ENCODE data around the gene MSS51. TPM values are rescaled to one million over a fixed set of nuclear protein-coding genes. Genes with fewer than 3 reads are reported as not detected.

MSS51 gene
- polyA plus RNA-seq (ENCODE audit: insufficient read length in 3 of 3) = 1 to 10 TPM; 1.7 to 1.8 (median 1.8) TPM

DNA sequence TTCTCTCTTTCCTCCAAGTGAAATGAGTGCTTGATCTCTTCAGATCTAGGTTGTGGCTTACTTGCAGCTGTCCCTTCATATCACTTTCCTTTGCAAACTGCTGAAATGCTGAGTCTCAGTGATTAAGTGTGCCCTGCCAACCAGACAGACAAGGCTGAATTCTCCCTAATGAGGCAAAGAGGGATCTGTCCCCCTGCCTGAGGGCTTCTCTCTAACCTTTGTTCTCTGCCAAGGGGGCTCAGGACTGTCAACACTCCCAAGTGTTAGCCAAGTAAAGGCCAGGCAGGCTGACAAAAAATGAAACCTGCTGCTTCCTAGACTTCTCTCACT, at the start of gene MSS51:
Gene MSS51, minus strand, starts transcription at position 24 of the 330 bp plus-strand sequence. CDS start 5,277 bp downstream, outside the sequence.
- no peak for DNase-seq (ENCODE audit: low read depth in 3 of 3, low spot score in 2 of 3)

DNA sequence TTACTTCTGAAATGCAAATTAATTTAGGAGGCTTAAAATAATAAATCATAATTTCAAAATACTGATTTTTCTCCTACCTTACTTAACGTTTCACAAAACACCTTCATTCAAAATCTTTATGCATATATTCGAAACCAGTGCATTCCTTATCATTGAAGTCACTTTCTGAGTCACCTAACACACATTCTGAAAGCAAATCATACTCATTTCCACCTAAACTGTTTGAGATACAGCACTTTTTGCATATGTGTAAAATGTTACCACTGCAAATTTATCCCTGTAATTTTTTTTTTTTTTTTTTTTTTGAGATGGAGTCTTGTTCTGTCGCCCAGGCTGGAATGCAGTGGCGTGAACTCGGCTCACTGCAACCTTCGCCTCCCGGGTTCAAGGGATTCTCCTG, 46.8 kb upstream of the MSS51 start:
- no peak for DNase-seq (ENCODE audit: low read depth in 3 of 3, low spot score in 2 of 3)

DNA sequence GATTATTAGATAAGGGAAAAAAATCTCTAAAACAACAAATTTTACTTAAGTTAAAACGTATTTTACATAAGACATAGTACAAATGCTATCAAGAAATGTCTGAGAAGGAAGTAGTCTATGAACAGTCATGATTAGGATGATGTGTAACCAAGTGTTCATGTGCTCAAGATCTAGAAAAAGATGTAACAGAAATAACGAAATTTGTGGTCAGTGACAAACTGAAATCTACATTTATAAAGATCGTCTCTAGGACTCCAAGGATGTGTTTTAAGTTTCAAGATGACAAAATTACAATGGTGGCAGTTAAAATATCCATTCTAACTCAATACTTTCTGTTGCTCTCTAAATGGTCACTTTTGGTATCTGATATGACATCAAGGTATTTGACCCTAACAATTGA, 45.3 kb upstream of the MSS51 start:
- DNase-seq (ENCODE audit: low read depth in 3 of 3, low spot score in 2 of 3) = no peak

DNA sequence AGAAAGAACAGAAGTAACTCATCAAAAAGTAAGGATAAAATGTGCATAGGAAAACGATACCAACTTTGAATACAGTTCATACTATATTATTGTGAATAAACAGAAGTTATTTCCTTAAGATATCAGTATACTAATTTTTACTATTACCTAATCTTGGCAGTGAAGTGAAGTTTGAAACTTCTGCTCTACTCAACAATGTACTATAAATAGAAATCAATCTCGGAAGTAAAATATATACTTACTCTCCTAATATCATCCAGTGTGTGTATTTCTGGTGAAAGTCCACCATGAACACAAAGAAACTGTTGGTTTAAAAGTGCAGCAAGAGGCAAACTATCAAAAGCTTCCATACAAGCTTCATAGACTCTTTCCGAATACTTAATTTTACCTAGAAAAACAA, 37.9 kb upstream of the MSS51 start:
- no peak for DNase-seq (ENCODE audit: low read depth in 3 of 3, low spot score in 2 of 3)

DNA sequence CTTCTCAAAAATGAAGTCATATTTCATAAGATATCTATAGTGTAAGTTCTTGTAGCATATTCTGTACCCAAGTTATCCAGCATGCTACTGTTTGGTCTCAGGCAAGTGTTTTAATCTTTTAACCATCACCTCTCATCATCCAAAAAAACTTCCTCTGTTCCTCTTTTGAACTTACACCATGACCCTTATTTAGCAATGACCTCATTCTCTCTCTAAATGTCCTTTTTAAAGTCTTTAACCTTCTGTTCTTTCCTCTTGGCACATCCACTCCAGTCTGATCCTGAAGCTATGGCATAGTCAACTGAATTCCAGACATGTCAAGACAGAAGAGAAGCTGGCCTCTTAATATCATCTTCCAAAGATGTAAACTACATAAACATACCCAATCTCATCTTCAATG, 36.2 kb upstream of the MSS51 start:
- no peak for DNase-seq (ENCODE audit: low read depth in 3 of 3, low spot score in 2 of 3)

DNA sequence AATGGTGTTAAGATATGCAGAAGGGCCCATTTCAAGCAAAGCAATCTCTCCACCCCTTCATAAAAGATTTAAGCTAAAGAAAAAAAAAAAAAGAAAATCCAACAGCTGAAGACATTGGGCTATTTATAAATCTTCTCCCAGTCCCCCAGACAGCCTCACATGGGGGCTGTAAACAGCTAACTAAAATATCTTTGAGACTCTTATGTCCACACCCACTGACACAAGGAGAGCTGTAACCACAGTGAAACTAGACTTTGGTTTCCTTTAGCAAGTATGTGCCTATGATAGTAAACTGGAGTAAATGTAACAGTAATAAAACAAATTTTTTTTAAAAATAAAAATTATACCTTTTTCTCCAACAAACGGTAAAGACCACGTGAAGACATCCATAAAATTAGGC, 33.8 kb upstream of the MSS51 start:
- no peak for DNase-seq (ENCODE audit: low read depth in 3 of 3, low spot score in 2 of 3)

DNA sequence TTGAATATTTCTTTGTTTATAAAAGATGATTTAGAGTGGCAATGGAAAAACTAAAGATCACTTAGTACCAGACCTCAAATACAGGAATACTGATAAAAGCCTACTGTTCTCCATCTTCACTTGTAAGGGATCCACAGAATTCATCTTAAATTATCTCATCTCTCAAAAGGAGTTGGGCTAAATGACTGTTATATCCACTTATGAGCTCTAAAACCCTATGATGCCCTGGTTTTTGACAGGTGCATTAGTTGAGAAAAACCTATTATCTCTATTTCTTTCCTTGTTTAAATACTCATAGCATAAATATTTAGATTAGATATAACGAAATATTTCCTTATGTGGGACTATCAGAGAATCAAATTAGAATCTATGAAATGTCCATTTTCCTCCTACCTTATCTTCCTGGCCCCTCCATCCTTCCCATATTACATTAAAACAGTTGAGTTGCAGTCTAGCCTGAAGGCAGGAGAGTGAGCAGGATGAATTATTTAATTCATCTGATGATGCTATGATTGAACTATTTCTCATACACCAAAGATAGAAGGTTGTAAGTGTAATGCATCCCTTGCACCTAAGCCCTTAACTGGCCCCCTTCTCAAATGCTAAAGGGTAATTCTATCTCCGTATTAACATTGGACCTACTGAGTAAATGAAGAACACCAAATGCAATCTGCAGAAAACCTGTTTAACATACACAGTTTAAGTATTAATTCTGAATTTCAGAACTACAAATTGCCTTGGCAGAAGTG, 32.8 kb upstream of the MSS51 start:
- DNase-seq (ENCODE audit: low read depth in 3 of 3, low spot score in 2 of 3) = no peak

DNA sequence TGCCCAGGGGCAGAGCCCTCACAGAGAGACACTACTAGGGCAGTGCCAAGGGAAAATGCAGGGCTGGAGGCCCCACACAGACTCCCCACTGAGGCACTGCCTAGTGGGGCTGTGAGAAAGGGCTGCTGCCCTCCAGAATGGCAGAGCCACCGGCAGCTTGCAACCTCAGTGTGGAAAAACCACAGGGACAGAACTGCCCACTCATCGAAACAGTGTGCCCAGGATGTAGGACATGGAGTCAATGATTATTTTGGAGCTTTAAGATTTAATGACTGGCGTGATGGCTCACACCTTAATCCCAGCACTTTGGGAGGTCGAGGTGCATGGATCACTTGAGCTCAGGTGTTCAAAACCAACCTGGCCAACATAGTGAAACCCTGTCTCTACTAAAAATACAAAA, 27.5 kb upstream of the MSS51 start:
- DNase-seq (ENCODE audit: low read depth in 3 of 3, low spot score in 2 of 3) = no peak

DNA sequence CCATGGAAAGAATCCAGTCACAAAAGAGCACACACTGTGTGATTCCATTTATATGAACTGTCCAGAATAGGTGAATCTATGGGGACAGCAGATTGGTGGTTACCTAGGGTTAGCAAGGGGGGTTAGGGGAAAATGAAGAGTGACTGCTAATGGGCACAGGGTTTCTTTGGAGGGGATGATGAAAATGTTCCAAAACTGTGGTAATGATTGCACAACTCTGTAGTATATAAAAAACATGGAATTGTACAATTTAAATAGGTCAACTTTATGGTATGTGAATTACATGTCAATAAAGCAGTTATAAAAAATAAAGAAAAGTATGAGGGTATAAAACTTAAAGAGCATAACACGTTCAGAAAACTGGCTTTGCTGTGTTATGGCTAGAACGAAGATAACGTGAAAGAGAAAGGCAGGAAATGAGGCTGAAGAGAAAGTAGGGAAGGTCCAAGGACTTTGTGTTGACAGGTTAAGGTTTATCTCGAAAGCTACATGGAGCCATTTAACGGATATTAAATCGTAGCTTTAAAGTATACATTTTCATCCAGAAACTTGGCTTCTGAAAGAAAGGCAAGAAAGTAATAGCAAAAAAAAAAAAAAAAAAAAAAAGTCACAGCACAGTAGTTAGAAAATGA, 26.4 kb upstream of the MSS51 start:
- no peak for DNase-seq (ENCODE audit: low read depth in 3 of 3, low spot score in 2 of 3)

DNA sequence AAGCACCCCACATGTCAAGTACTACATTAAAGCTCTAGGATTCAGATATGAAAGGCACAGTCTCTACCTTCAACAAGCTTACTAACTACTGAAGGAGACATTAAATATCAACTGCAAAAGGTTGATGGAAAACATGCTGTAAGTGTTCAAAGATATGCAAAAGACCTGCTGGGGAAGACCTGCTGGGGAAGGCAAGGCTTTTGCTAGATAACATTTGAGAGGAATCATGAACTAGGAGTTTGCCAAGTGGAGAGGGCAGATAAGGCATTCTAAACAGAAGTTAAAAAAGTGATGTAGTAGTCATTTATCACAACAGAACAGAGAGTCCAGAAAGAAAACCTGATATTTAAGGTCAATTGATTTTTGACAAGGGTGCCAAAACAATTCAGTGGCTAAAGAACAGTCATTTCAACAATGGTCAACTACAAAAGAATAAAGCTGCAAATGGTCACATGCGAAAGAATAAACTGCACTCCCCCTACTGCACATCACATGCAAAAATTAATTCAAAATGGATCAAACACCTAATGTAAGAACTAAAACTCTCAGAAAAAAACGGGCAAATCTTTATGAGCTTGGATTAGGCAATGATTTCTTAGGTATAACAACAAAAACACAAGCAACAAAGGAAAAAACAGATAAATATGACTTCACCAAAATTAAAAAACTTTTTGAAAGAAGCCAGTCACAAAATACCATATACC, 23.0 kb upstream of the MSS51 start:
- DNase-seq (ENCODE audit: low read depth in 3 of 3, low spot score in 2 of 3) = no peak

DNA sequence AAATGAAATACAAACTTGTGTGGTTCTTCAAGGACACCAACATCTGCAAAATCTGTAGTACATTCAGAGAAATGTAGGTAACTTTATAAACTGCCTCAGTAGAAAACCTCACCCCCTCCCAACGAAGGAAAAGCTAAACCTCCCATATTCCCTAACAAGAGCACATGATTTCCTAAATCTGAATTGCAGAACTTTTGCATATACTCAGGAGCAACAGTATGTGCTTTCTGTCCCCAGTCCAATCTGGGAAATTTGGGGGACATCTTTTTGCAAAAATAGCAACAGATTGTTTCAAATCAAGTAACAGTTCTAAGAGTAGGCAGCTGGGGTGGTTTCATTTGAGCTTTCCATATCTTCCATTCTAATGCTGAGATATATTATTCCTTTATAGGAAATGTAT, 15.8 kb upstream of the MSS51 start:
- no peak for DNase-seq (ENCODE audit: low read depth in 3 of 3, low spot score in 2 of 3)

DNA sequence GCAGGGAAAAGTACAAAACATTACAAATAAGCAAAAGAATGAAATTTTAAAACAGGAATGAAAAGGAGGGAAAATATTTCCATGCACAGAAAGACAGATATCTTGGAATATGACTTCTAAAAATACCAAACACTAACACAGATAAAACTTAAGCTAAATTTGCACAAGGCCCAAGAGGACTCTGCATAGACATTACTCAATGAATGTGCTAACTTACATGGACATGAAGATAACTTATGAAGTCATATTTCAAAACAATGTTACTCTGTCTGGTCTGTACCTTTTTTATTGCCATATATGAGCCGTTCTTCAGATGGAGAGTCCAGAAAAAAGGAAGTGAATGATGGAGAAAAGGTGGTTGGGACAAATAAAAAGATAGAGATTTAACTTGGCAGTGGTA, 15.0 kb upstream of the MSS51 start:
- no peak for DNase-seq (ENCODE audit: low read depth in 3 of 3, low spot score in 2 of 3)

DNA sequence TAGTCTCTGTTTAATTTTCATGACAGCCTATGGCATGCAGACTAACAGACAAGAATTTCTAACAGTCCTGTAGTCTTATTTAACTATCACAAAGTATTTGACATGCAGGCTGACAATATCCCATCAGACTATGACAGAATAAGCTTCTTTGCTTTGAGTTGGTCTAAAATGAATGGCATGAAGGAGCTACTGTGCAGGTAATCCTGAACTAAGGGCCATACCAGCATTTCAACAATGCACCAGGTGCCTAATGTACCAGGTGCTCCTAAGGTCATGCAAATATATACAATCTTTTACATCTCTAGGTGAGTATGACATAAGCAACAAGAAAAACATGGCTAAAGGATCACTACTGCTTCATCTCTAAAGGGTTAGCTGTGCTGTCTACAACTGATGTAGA, 13.6 kb upstream of the MSS51 start:
- no peak for DNase-seq (ENCODE audit: low read depth in 3 of 3, low spot score in 2 of 3)

DNA sequence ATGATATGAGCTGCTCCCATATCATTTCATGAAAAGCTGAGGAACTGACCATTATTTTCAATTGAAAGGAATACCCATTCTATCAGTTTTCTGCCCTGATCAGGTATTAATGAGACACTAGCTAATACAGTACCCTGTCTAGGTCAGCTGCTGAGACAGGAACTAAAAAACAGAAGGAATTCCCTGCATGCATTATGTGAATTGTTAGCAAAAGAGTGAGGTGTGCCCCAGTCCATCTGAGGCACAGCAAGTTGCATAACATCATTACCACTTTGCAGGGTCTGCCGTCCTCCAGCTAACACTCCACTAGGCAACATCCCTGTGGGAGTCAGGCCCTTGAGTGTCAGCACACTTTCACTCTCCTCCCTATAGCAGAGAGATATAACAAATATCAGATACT, 11.1 kb upstream of the MSS51 start:
- no peak for DNase-seq (ENCODE audit: low read depth in 3 of 3, low spot score in 2 of 3)

DNA sequence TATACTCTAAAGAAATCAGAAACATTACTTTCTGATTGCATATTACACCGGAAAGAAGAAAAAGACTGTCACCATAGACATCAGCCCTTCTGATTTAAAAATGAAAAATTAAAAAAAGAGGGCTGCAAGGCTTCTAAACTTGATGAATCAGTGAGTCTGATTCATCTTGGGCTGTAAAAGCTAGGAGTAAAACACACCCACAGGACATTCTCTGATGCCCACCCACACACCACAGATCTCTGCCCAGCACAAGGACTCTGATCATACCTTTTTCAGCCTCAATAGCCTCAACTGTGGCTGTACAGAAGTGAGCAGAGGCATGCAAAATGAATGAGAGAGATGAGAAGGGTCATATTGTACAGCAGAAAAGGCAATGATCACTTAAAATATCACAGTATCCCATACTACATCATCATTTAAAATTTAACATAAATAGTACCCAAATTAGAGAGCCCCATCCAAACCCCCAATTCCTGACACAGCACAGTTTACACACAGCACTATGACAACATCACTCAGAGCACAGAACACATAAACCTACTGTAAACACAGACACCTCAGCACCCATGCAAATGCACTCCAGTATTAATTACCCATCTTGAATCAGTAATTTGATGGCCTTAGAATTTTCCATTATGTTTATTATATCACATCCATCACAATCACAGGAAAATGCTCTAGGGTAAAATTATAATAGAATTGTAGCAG, 6.4 kb upstream of the MSS51 start:
- no peak for DNase-seq (ENCODE audit: low read depth in 3 of 3, low spot score in 2 of 3)

DNA sequence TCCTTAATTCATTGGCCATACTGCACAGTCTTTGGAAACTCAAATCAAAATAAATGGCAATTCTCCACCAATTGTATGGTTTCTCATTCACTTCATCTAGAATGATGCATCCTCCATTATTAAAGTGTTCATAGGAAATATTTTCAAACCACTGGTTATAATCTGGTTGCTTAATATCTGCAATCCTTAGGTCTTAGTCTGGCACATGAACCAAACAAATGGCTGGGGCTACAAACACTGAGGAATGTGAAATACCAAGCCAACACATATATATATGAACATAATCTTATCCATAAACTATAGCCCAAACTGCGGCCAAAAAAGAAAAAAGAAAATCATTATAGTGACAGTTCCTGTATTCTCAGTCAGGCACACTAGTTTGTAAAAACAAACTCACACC, 5.7 kb upstream of the MSS51 start:
- no peak for DNase-seq (ENCODE audit: low read depth in 3 of 3, low spot score in 2 of 3)

DNA sequence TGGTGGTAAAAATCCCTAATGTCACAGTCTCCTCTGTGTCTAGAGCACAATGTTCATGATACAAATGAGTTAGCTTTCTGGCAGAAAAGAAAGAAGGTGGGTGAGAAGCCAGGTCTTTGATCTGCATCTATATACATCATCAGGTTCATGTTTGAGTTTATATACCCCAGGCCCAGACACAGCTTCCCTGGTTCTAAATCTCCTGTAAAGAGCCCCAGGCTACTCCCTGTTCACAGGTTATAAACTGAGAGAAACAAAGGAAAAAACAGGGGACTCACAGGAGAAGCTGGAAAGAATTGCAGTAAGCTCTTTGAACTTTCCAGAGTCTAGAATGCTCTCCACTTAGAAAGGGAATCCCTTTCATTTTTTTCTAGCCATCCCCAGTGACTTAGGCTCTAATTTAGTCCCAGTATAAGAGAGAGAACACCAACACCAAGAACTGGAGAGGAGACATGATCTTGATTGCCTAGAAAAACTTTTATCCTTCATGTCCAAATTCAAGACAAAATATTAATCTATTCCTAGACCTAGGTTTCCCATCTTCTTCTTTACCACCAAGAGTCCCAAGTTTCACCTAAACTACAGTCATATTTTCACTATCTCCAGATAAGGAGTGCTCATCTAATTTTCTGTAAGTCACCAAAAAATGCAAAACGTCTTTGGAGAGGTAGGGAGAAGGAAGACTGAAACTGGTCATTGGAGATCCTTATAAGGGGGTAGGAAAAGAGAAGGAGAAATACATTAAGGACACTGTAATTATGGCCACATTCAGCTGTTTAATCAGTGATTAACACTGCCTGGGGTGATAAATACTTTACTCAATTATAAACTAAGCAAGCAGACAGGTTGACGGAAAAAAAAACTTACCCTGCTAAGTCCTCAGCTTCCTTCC, 469 bp downstream of the MSS51 start:
- DNase-seq (ENCODE audit: low read depth in 3 of 3, low spot score in 2 of 3) = no peak

DNA sequence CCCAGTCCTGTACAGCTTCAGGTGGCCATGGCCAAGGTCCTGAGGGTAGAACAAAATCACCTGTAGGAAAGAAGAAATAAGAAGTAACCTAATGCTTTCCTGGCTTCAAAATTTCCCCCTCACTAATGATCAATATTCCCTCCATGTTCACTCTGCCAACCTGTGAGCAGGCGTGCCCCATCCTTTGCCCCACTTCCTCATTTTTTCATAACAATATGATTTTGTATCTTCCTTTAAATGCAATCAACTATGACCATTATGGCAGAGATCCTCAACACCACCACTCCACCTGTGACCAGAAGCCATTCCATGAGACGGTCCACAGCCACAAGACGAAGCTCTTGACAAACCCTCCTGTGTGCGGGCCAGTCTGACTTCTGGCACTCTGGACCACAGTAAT, 7.0 kb downstream of the MSS51 start:
- DNase-seq (ENCODE audit: low read depth in 3 of 3, low spot score in 2 of 3) = no peak

DNA sequence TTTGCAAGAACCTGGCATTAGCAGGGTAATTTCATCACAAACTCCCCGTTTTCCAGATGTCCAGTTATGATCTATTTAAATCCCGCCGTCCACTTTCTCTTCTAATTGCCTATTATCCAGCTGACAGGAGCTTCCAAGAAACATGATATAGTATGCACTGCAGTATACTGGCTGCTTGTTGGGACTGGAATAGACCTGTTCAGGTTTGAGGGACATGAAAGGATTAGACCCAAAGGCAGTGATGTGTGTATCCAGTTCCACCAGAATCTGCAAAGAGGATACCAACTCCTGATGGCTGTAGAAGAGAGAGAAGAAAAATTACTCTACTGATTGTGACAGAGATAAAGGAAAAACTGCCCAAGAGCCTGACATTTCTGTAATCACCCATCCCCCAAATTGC, 8.9 kb downstream of the MSS51 start:
- no peak for DNase-seq (ENCODE audit: low read depth in 3 of 3, low spot score in 2 of 3)

DNA sequence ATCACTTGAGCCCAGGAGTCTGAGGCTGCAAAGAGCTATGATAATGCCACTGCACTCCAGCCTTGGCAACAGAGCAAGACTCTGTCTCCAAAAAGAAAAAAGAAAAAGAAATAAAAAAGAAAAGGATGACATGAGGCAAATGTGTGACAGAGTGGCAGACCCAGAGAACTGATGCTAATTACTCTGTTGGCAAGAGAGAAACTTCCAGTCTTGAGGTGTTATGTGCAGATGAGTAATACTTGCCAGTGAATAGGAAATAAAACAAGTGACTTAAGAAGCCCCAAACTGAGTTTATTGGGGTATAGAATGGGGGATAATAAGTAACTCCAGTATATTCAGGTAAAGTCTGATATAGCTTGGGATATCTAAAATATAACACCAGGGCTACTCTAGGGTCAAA, 10.1 kb downstream of the MSS51 start:
- DNase-seq (ENCODE audit: low read depth in 3 of 3, low spot score in 2 of 3) = no peak

DNA sequence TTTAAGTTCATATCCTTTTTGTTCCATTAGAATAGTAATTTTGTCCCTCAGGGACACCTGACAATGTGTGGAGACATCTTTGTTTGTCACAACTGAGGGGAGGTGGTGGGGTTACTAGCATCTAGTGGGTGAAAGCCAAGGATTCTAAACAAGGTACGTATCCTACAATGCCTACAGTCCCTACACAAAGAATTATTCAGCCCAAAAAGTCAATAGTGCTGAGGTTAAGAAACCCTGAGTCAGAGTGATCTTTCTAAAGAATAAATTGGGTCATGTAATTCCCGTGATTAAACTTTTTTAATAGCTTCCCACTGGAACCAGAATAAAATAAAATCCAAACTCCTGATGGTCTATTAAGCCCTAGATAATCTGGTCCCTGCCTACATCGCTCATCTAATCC, 16.8 kb downstream of the MSS51 start:
- DNase-seq (ENCODE audit: low read depth in 3 of 3, low spot score in 2 of 3) = no peak
